ENCODE results near the gene HOMER1. TPM values are rescaled to one million over a fixed set of nuclear protein-coding genes. Genes with fewer than 3 reads are reported as not detected.

HOMER1 gene
- total RNA-seq, 1 donor: 6.8 TPM

GRCh38 chr5:79471556-79471955 lies 42.4 kb downstream of the HOMER1 start:
- no peak for DNase-seq (ENCODE audit: low read depth)
- no peak overlapping the region for H3K4me3 ChIP-seq (ENCODE audit: low read depth, low read length)
- TF ChIP-seq, protein P1, sequence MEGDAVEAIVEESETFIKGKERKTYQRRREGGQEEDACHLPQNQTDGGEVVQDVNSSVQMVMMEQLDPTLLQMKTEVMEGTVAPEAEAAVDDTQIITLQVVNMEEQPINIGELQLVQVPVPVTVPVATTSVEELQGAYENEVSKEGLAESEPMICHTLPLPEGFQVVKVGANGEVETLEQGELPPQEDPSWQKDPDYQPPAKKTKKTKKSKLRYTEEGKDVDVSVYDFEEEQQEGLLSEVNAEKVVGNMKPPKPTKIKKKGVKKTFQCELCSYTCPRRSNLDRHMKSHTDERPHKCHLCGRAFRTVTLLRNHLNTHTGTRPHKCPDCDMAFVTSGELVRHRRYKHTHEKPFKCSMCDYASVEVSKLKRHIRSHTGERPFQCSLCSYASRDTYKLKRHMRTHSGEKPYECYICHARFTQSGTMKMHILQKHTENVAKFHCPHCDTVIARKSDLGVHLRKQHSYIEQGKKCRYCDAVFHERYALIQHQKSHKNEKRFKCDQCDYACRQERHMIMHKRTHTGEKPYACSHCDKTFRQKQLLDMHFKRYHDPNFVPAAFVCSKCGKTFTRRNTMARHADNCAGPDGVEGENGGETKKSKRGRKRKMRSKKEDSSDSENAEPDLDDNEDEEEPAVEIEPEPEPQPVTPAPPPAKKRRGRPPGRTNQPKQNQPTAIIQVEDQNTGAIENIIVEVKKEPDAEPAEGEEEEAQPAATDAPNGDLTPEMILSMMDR (IDR thresholded peaks at IDR 0.05; ENCODE audit: insufficient read depth, low read length): no peak

- TF ChIP-seq, protein P1 (IDR thresholded peaks at IDR 0.05; ENCODE audit: insufficient read depth, low read length): peak; percentile 69
- DNase-seq (ENCODE audit: low read depth): peak; percentile 67
- no peak overlapping the region for H3K4me3 ChIP-seq (ENCODE audit: low read depth, low read length)
These were observed 49.1 kb downstream of the HOMER1 start for GRCh38 chr5:79464695-79465332.

DNA sequence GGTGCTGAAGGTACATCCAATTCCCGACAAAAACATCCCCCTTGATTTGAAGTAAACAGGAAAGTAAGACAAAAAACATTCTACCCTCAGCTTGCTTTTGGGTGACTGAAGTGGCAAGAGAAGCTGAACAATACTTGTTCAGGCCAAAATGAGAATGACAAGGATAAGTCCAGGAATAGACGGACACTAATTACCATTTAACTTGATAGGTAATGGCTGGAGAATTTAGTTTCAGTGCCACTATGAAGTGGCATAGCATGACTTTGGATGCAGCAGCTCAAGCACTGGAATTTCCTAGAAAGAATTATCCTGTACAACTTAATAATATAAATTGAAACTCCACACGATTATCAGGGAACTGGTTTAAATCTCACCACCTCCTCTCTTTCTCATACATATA lies 49.7 kb downstream of the HOMER1 start:
- DNase-seq (ENCODE audit: low read depth): no peak
- no peak overlapping the region for H3K4me3 ChIP-seq (ENCODE audit: low read depth, low read length)
- TF ChIP-seq, protein P1 (IDR thresholded peaks at IDR 0.05; ENCODE audit: insufficient read depth, low read length): no peak

DNA sequence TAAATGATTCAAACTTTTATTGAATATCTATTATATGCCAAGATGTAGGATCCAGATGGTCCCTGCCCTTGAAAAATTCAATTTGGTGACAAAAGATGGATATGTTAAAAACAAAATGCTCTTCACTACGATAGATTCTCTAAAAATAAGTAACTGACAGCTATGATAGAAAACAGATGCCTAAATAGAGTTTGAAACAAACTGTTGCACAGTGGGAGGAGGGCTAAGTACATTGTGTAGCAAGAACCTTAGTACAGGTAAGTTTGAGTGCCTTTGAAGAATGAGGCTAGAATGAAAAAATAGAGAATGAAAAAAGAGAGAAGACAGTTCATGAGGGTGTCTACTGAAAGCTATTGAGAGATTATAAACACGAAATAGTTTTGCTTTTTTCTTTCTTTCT lies 54.3 kb downstream of the HOMER1 start:
- H3K4me3 ChIP-seq (ENCODE audit: low read depth, low read length): no peak overlapping the region
- no peak for DNase-seq (ENCODE audit: low read depth)
- TF ChIP-seq, protein P1 (IDR thresholded peaks at IDR 0.05; ENCODE audit: insufficient read depth, low read length): no peak

GRCh38 chr5:79456890-79457583 lies 56.9 kb downstream of the HOMER1 start:
- DNase-seq (ENCODE audit: low read depth): no peak
- TF ChIP-seq, protein P1 (IDR thresholded peaks at IDR 0.05; ENCODE audit: insufficient read depth, low read length): no peak
- H3K4me3 ChIP-seq (ENCODE audit: low read depth, low read length): no peak overlapping the region

DNA sequence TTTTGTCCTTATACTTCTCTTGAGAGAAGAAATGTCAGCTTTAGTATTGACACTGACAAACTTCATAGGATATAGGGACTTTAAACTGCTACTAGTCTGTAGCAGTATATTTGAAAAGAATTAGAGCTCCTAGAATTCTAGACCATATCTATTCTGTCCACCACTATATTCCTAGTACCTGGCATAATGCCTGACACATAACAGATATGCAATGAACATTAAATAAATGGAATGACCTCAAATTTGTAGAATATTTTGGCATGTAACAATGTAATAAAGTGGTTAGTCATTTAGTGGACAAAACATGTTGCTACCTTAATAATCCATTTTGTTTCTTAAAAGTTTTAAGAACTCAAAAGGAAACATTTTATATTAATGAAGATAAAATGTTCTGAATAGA lies 57.5 kb downstream of the HOMER1 start:
- no peak overlapping the region for H3K4me3 ChIP-seq (ENCODE audit: low read depth, low read length)
- TF ChIP-seq, protein P1 (IDR thresholded peaks at IDR 0.05; ENCODE audit: insufficient read depth, low read length): no peak
- DNase-seq (ENCODE audit: low read depth): peak; percentile 42

Data from fibroblast of the aortic adventitia (primary cell).